ENCODE data around the gene ZFHX3. TPM values are rescaled to one million over a fixed set of nuclear protein-coding genes. Genes with fewer than 3 reads are reported as not detected.

The ZFHX3 gene
- total RNA-seq, 3 donors from 2014 or later = 13.8 to 36.0 (median 15.5) TPM

- no peak for TF ChIP-seq CTCF (IDR thresholded peaks at IDR 0.05)
- ATAC-seq (peak; percentile 37), DNase-seq (peak in 2 of 3 donors; percentile 61 to 63)
- Histone ChIP-seq H3K4me3 (no peak overlapping the region), H3K4me1 (ENCODE audit: low read depth) (peaks cover 27% of the 10 kb centered on the region), H3K36me3 (ENCODE audit: low read depth) (no peaks in the 10 kb centered on the region), H3K9me3 (no peaks in the 10 kb centered on the region)
- intact Hi-C loops (cut with DNase I, micrococcal nuclease) = no loop called here
Observed at GRCh38 chr16:73066927-73067670, 19.2 kb upstream of the ZFHX3 start.

- no peak for TF ChIP-seq CTCF (IDR thresholded peaks at IDR 0.05)
- peaks cover 27% of the 10 kb centered on the region for H3K4me1 ChIP-seq (ENCODE audit: low read depth)
- no peaks in the 10 kb centered on the region for H3K9me3 ChIP-seq
- intact Hi-C loops (cut with DNase I, micrococcal nuclease) = no loop called here
- H3K36me3 ChIP-seq (ENCODE audit: low read depth) = no peaks in the 10 kb centered on the region
- ATAC-seq (no peak), DNase-seq (peak in 1 of 3 donors; percentile 50)
- H3K4me3 ChIP-seq = no peak overlapping the region
Observed at GRCh38 chr16:73066331-73066926, 18.5 kb upstream of the ZFHX3 start.

- H3K9me3 ChIP-seq = no peaks in the 10 kb centered on the region
- no peaks in the 10 kb centered on the region for H3K36me3 ChIP-seq (ENCODE audit: low read depth)
- H3K4me3 ChIP-seq = no peak overlapping the region
- intact Hi-C loops (cut with DNase I, micrococcal nuclease) = no loop called here
- peaks cover 27% of the 10 kb centered on the region for H3K4me1 ChIP-seq (ENCODE audit: low read depth)
- ATAC-seq (peak; percentile 48), DNase-seq (peak; percentile 51 to 70 (median 66))
- TF ChIP-seq CTCF (IDR thresholded peaks at IDR 0.05) = no peak
Observed at GRCh38 chr16:73065632-73066330, 17.9 kb upstream of the ZFHX3 start.

- DNase-seq (peak in 1 of 3 donors; percentile 46), ATAC-seq (no peak)
- TF ChIP-seq CTCF (IDR thresholded peaks at IDR 0.05) = no peak
- no peaks in the 10 kb centered on the region for H3K36me3 ChIP-seq (ENCODE audit: low read depth)
- intact Hi-C loops (cut with DNase I, micrococcal nuclease) = no loop called here
- H3K4me1 ChIP-seq (ENCODE audit: low read depth) = peaks cover 24% of the 10 kb centered on the region
- no peak overlapping the region for H3K4me3 ChIP-seq
- H3K9me3 ChIP-seq = no peaks in the 10 kb centered on the region
Observed at GRCh38 chr16:73064994-73065545, 17.1 kb upstream of the ZFHX3 start.

GRCh38 chr16:73064212-73064993 lies 16.5 kb upstream of the ZFHX3 start:
- intact Hi-C loops (cut with DNase I, micrococcal nuclease) = no loop called here
- no peaks in the 10 kb centered on the region for H3K36me3 ChIP-seq (ENCODE audit: low read depth)
- peaks cover 24% of the 10 kb centered on the region for H3K4me1 ChIP-seq (ENCODE audit: low read depth)
- no peak for ATAC-seq
- TF ChIP-seq CTCF (IDR thresholded peaks at IDR 0.05) = no peak
- no peaks in the 10 kb centered on the region for H3K9me3 ChIP-seq
- DNase-seq = peak in 1 of 3 donors; percentile 50
- no peak overlapping the region for H3K4me3 ChIP-seq

All from mucosa of descending colon (tissue), 3 donors.